H1 (cell line): Measurements from ENCODE around the gene RASGRF1. TPM values are rescaled to one million over a fixed set of nuclear protein-coding genes. Genes with fewer than 3 reads are reported as not detected.
A peak's percentile ranks its signal among the peaks of the same experiment; 100 is the strongest.

ENCODE experiments used
- CTCF ChIA-PET: fragments of 300-600 bp; sonication (Branson Sonifier 250); formaldehyde crosslinking; loops from one replicate; lab custom pipeline; 2021; ENCODE audit not compliant: partially characterized antibody; lab: Charles Lee
- POLR2A ChIA-PET: fragments of 300-600 bp; sonication (Branson Sonifier 250); formaldehyde crosslinking; loops from one replicate; lab custom pipeline; 2021; ENCODE audit warnings: inconsistent platforms; ENCODE audit not compliant: partially characterized antibody; lab: Charles Lee
- DNase-seq, 2 experiments: peaks; one replicate each; pipeline versions ENCODE4 v3.0.0 to v3.0.0-alpha.2; 2010 to 2022; ENCODE audit warnings: low spot score in 2 of 2, low read depth in 1 of 2, mixed read lengths in 1 of 2
- FAIRE-seq: peaks from 2 replicates; lab custom pipeline; 2011; peaks lifted over from hg19 to GRCh38; lab: Jason Lieb, UNC
- H2AFZ ChIP-seq: 2 replicates; pipeline ENCODE4 v1.8.1; 2012; ENCODE audit warnings: low read length, inconsistent platforms
- H2AK5ac ChIP-seq: 2 replicates; pipeline ENCODE4 v1.6.1; 2013; ENCODE audit warnings: low read depth, low read length
- H2BK120ac ChIP-seq: replicated peaks from 2 replicates; pipeline ENCODE3; 2013; ENCODE audit warnings: low read depth, low read length, inconsistent platforms
- H2BK12ac ChIP-seq: 2 replicates; pipeline ENCODE4 v1.6.1; 2013; ENCODE audit warnings: low read depth, low read length
- H2BK15ac ChIP-seq: 2 replicates; pipeline ENCODE4 v1.6.1; 2013; ENCODE audit warnings: low read length
- H2BK20ac ChIP-seq: 2 replicates; pipeline ENCODE4 v1.6.1; 2013; ENCODE audit warnings: low read length
- H2BK5ac ChIP-seq: 2 replicates; pipeline ENCODE4 v1.6.1; 2013; ENCODE audit warnings: low read depth, low read length
- H3K14ac ChIP-seq: 2 replicates; pipeline ENCODE4 v1.6.1; 2013; ENCODE audit warnings: inconsistent platforms; ENCODE audit not compliant: insufficient read length
- H3K18ac ChIP-seq: 2 replicates; pipeline ENCODE4 v1.6.1; 2013; ENCODE audit warnings: low read length; ENCODE audit errors: extremely low read depth
- H3K23ac ChIP-seq: 2 replicates; pipeline ENCODE4 v1.6.1; 2013; ENCODE audit warnings: inconsistent platforms; ENCODE audit not compliant: insufficient read length
- H3K23me2 ChIP-seq: 2 replicates; pipeline ENCODE4 v1.6.1; 2013; ENCODE audit warnings: low read depth, low read length
- H3K27ac ChIP-seq: 2 replicates; pipeline ENCODE4 v1.6.1; 2011; ENCODE audit warnings: low read depth, low read length, inconsistent platforms
- H3K27me3 ChIP-seq, 4 experiments: replicated peaks in 1 of 4; 1 replicate in 1 of 4; 2 replicates in 3 of 4; pipeline versions ENCODE4 v1.6.1 to v1.8.1; 2011 to 2013; ENCODE audit warnings: low read length in 3 of 4, mild to moderate bottlenecking in 3 of 4, inconsistent platforms in 2 of 4, mixed read lengths in 2 of 4, moderate library complexity in 1 of 4; ENCODE audit not compliant: control insufficient read depth in 3 of 4, insufficient read depth in 3 of 4; ENCODE audit errors: extremely low read depth in 1 of 4
- H3K36me3 ChIP-seq, 4 experiments: 2 replicates each; pipeline versions ENCODE4 v1.6.1 to v1.8.1; 2011 to 2013; ENCODE audit warnings: mild to moderate bottlenecking in 4 of 4, low read length in 3 of 4, moderate library complexity in 2 of 4, control low read depth in 1 of 4, inconsistent platforms in 1 of 4; ENCODE audit not compliant: insufficient read depth in 4 of 4, control insufficient read depth in 2 of 4
- H3K4ac ChIP-seq: replicated peaks from 2 replicates; pipeline ENCODE3; 2013; ENCODE audit warnings: low read length, low read depth, mixed read lengths, inconsistent platforms; ENCODE audit not compliant: insufficient read length
- H3K4me1 ChIP-seq, 4 experiments: replicated peaks in 1 of 4; 1 replicate in 1 of 4; 2 replicates in 3 of 4; pipeline versions ENCODE4 v1.6.1 to v1.8.1; 2011 to 2013; ENCODE audit warnings: low read length in 3 of 4, inconsistent platforms in 2 of 4, mixed read lengths in 1 of 4; ENCODE audit not compliant: insufficient read depth in 4 of 4, control insufficient read depth in 3 of 4
- H3K4me2 ChIP-seq, 2 experiments: 2 replicates each; pipeline versions ENCODE4 v1.6.1 to v1.8.1; 2011 to 2013; ENCODE audit warnings: low read depth in 2 of 2, low read length in 2 of 2, control low read depth in 1 of 2, inconsistent platforms in 1 of 2, mild to moderate bottlenecking in 1 of 2; ENCODE audit not compliant: insufficient read depth in 1 of 2
- H3K4me3 ChIP-seq, 4 experiments: fragments of 200-600, 300-600 bp in 1 of 4; sonication (generic), shearing (Covaris generic), sonication (Bioruptor Twin) in 1 of 4; 2 replicates each; pipeline versions ENCODE4 v1.5.1 to v1.8.1; 2011 to 2016; ENCODE audit warnings: low read length in 4 of 4, low read depth in 3 of 4, control low read depth in 2 of 4, inconsistent platforms in 2 of 4, mild to moderate bottlenecking in 2 of 4, mixed read lengths in 1 of 4, moderate library complexity in 1 of 4; ENCODE audit not compliant: insufficient read depth in 2 of 4; ENCODE audit errors: extremely low read depth in 1 of 4
- H3K56ac ChIP-seq: replicated peaks from 2 replicates; pipeline ENCODE3; 2013; ENCODE audit warnings: low read depth, mild to moderate bottlenecking, mixed read lengths, low read length, inconsistent platforms; ENCODE audit not compliant: insufficient read length
- H3K79me1 ChIP-seq: 2 replicates; pipeline ENCODE4 v1.6.1; 2013; ENCODE audit warnings: low read depth, low read length, control low read depth
- H3K79me2 ChIP-seq, 2 experiments: 2 replicates each; pipeline versions ENCODE4 v1.6.1 to v1.8.1; 2012 to 2013; ENCODE audit warnings: low read length in 2 of 2, mild to moderate bottlenecking in 2 of 2, inconsistent platforms in 1 of 2; ENCODE audit not compliant: insufficient read depth in 2 of 2, control insufficient read depth in 1 of 2
- H3K9ac ChIP-seq, 4 experiments: replicated peaks in 1 of 4; 1 replicate in 1 of 4; 2 replicates in 3 of 4; pipeline versions ENCODE4 v1.6.1 to v1.8.1; 2011 to 2013; ENCODE audit warnings: low read depth in 3 of 4, low read length in 3 of 4, control low read depth in 2 of 4, mild to moderate bottlenecking in 2 of 4, moderate library complexity in 2 of 4, inconsistent platforms in 1 of 4; ENCODE audit errors: extremely low read depth in 1 of 4
- H3K9me3 ChIP-seq, 2 experiments: 2 replicates each; pipeline versions ENCODE4 v1.6.1 to v1.8.1; 2012 to 2013; ENCODE audit warnings: mild to moderate bottlenecking in 2 of 2, moderate library complexity in 2 of 2, control low read depth in 1 of 2, inconsistent platforms in 1 of 2, low read depth in 1 of 2, low read length in 1 of 2, mixed read lengths in 1 of 2; ENCODE audit not compliant: insufficient read depth in 2 of 2
- H4K20me1 ChIP-seq, 2 experiments: replicated peaks in 1 of 2; 2 replicates each; pipeline versions ENCODE3 to v1.8.1; 2011 to 2013; ENCODE audit warnings: inconsistent platforms in 2 of 2, low read length in 2 of 2, mild to moderate bottlenecking in 1 of 2; ENCODE audit not compliant: insufficient read depth in 2 of 2, control insufficient read depth in 1 of 2
- H4K5ac ChIP-seq: 2 replicates; pipeline ENCODE4 v1.6.1; 2013; ENCODE audit warnings: low read length, low read depth, mixed read lengths, inconsistent platforms; ENCODE audit not compliant: insufficient read length
- H4K8ac ChIP-seq: 2 replicates; pipeline ENCODE4 v1.8.0; 2013; ENCODE audit warnings: mild to moderate bottlenecking, moderate library complexity, low read length, inconsistent platforms; ENCODE audit not compliant: insufficient read depth; ENCODE audit errors: extremely low read depth
- H4K91ac ChIP-seq: replicated peaks from 2 replicates; pipeline ENCODE3; 2013; ENCODE audit warnings: low read length, mixed read lengths, inconsistent platforms; ENCODE audit not compliant: insufficient read length
- ATF2 ChIP-seq: IDR thresholded peaks from 2 replicates; pipeline ENCODE4 v1.6.1; 2012; ENCODE audit warnings: low read length, inconsistent platforms
- CEBPB ChIP-seq: IDR thresholded peaks from 2 replicates; pipeline ENCODE4 v1.6.1; 2012; ENCODE audit warnings: low read depth, low read length
- CREB1 ChIP-seq: IDR thresholded peaks from 2 replicates; pipeline ENCODE4 v1.6.1; 2012; ENCODE audit warnings: inconsistent platforms
- CTBP2 ChIP-seq: IDR thresholded peaks from 2 replicates; pipeline ENCODE4 v1.7.0; 2011; ENCODE audit warnings: borderline replicate concordance, mild to moderate bottlenecking, moderate library complexity, mixed read lengths, low read length; ENCODE audit not compliant: insufficient read depth, insufficient read length
- KDM1A ChIP-seq: fragments of 200-600, 300-600 bp; sonication (generic); IDR thresholded peaks from 2 replicates; pipeline ENCODE4 v1.7.1; 2016; ENCODE audit warnings: mild to moderate bottlenecking, low read length, borderline replicate concordance
- RAD21 ChIP-seq, 2 experiments: IDR thresholded peaks in 1 of 2; conservative IDR thresholded peaks in 1 of 2; 2 replicates each; pipeline ENCODE4 v1.6.1; 2011; ENCODE audit warnings: low read depth in 2 of 2, low read length in 2 of 2, improper control_type of control experiment in 1 of 2, inconsistent platforms in 1 of 2, mild to moderate bottlenecking in 1 of 2, moderate library complexity in 1 of 2
- RFX5 ChIP-seq: IDR thresholded peaks from 2 replicates; pipeline ENCODE4 v1.6.1; 2011; ENCODE audit warnings: low read depth, low read length, improper control_type of control experiment, borderline replicate concordance
- SIN3A ChIP-seq, 2 experiments: IDR thresholded peaks in 1 of 2; conservative IDR thresholded peaks in 1 of 2; 2 replicates each; pipeline ENCODE4 v1.6.1; 2011 to 2012; ENCODE audit warnings: low read length in 2 of 2, improper control_type of control experiment in 1 of 2, low read depth in 1 of 2, mild to moderate bottlenecking in 1 of 2
- WGBS, 2 experiments: shearing (Covaris generic) in 1 of 2; methylation state at CpG; one replicate each; pipeline versions ENCODE4 v1.1.6 to v1.1.7; 2013 to 2015; ENCODE audit warnings: low lambda C conversion rate in 2 of 2, mixed read lengths in 2 of 2, inconsistent platforms in 1 of 2, low coverage in 1 of 2, missing lambda C conversion rate in 1 of 2; ENCODE audit not compliant: insufficient replicate concordance in 2 of 2, insufficient coverage in 1 of 2, insufficient read length in 1 of 2; ENCODE audit errors: extremely low coverage in 1 of 2, missing lambda C conversion rate in 1 of 2; 5-methylcytosine and 5-hydroxymethylcytosine counted together
- polyA plus RNA-seq, 7 experiments: library from polyadenylated mRNA; depleted of rRNA in 3 of 7; stranded (reverse) in 5 of 7; unstranded in 2 of 7; fragments of >200 nt in 5 of 7; fragments of 200-250 nt in 2 of 7; gene quantifications; 1 replicate in 5 of 7; 2 replicates in 1 of 7; 4 replicates in 1 of 7; pipeline versions ENCODE4 v1.2.1 to v1.2.3, GENCODE V29; 2011 to 2013; ENCODE audit warnings: missing spikeins in 2 of 7, mixed read lengths in 2 of 7
- total RNA-seq: library from RNA; stranded (reverse); fragmentation: NEBNext Ultra II Directional; extraction: Animal tissue kit (Norgen Biotek cat#: 25700); gene quantifications from 2 replicates; pipeline ENCODE4 v1.2.1, GENCODE V29; 2021
- TF ChIP-seq, protein P1 (sequence below): IDR thresholded peaks from 2 replicates; pipeline ENCODE4 v1.6.1; 2012; ENCODE audit warnings: inconsistent platforms

RASGRF1 gene
- total and polyA plus RNA-seq, 2 of the 8 experiments (the other 6 are each of a cell fraction or from before 2014, with no cell fraction given), result 0.42 to 0.67 TPM

- CTCF ChIA-PET, result interaction anchor here (0.6 to 4.1 kb wide), 11 partner anchors 8 to 192 kb away, joined by 3 to 38 read pairs (median 3); no protein-coding TSS in a partner anchor
- TF ChIP-seq ATF2 (no peak), RFX5 (no peak), CEBPB (no peak), SIN3A (conservative IDR thresholded peaks at IDR 0.05 in 1 of 2, IDR thresholded peaks at IDR 0.05 in 1 of 2; ENCODE audit: low read depth in 1 of 2, low read length in 2 of 2) (no peak), CTBP2 (no peak), CREB1 (no peak), RAD21 (IDR thresholded peaks at IDR 0.05 in 1 of 2, conservative IDR thresholded peaks at IDR 0.05 in 1 of 2; ENCODE audit: low read depth in 2 of 2, low read length in 2 of 2) (no peak), KDM1A (no peak)
- TF ChIP-seq, protein P1, sequence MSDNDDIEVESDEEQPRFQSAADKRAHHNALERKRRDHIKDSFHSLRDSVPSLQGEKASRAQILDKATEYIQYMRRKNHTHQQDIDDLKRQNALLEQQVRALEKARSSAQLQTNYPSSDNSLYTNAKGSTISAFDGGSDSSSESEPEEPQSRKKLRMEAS, result no peak
Observed at GRCh38 chr15:78993257-78993930, 97.2 kb downstream of the RASGRF1 start.

More at GRCh38 chr15:78993257-78993930, 97.2 kb downstream of the RASGRF1 start:
- POLR2A ChIA-PET, result no interaction called here
- WGBS, 2 experiments, result 81% methylated on average over 3 of the region's 4 CpGs; no CpG with 5 or more reads in 1 of the 2 experiments
- H2AFZ ChIP-seq, result no peak overlapping the region
- no peaks in the 10 kb centered on the region for H3K79me2 ChIP-seq
- no peak overlapping the region for H3K9ac ChIP-seq
- FAIRE-seq (no peak), DNase-seq (no peak)
- H2BK12ac ChIP-seq, result 0 out of 2 replicates have a peak overlapping the region, but pooled peaks have one; percentile 1
- H3K18ac ChIP-seq, result no peak overlapping the region
- no peak overlapping the region; the same call in 1 of the 2 replicates for H4K8ac ChIP-seq
- H4K20me1 ChIP-seq, result peaks cover 0 to 5% of the 10 kb centered on the region in 2 experiments
- H3K14ac ChIP-seq, result no peak overlapping the region
- H3K9me3 ChIP-seq, result no peaks in the 10 kb centered on the region
- H3K79me1 ChIP-seq, result no peaks in the 10 kb centered on the region
- H3K23ac ChIP-seq, result no peak overlapping the region
- no peak overlapping the region for H3K4me3 ChIP-seq
- H4K5ac ChIP-seq, result no peak overlapping the region
- peak overlapping the region; percentile 44 for H4K91ac ChIP-seq
- no peak overlapping the region for H2BK120ac ChIP-seq
- peak overlapping the region; percentile 36 for H2BK15ac ChIP-seq
- H3K27me3 ChIP-seq, result no peaks in the 10 kb centered on the region; a peak in 1 of 7 replicates
- peak overlapping the region; percentile 99 for H3K56ac ChIP-seq
- H2AK5ac ChIP-seq, result 0 out of 2 replicates have a peak overlapping the region, but pooled peaks have one; percentile 24
- H2BK5ac ChIP-seq, result no peak overlapping the region; the same call in 1 of the 2 replicates
- H3K36me3 ChIP-seq, result no peaks in the 10 kb centered on the region
- no peak overlapping the region; the same call in 1 of the 2 replicates for H3K27ac ChIP-seq
- H3K4me1 ChIP-seq, result peaks cover 0 to 23% (median 14%) of the 10 kb centered on the region in 4 experiments; a peak in 5 of 7 replicates
- H2BK20ac ChIP-seq, result no peak overlapping the region
- H3K4me2 ChIP-seq, result no peak overlapping the region
- H3K4ac ChIP-seq, result peak overlapping the region; percentile 25
- peaks cover 4% of the 10 kb centered on the region; the same call in 1 of the 2 replicates for H3K23me2 ChIP-seq
